GM18505 (cell line): ENCODE data around the gene ABHD18.
"Not testable (repeated sequence)": the region's sequence is repeated elsewhere in the genome, so short reads cannot be mapped to it uniquely, and the experiment has no call there.

Source experiments
- ATAC-seq: cut with Tn5 transposase; IDR thresholded peaks from one replicate; pipeline ENCODE4 v1.9.1; 2021; ENCODE audit not compliant: unreplicated experiment
- POLR2A ChIP-seq: IDR thresholded peaks from 4 replicates; pipeline ENCODE4 v1.6.1; 2011; ENCODE audit warnings: borderline replicate concordance; ENCODE audit not compliant: insufficient read depth, insufficient read length; ENCODE audit errors: extremely low read depth

ABHD18 gene

DNA sequence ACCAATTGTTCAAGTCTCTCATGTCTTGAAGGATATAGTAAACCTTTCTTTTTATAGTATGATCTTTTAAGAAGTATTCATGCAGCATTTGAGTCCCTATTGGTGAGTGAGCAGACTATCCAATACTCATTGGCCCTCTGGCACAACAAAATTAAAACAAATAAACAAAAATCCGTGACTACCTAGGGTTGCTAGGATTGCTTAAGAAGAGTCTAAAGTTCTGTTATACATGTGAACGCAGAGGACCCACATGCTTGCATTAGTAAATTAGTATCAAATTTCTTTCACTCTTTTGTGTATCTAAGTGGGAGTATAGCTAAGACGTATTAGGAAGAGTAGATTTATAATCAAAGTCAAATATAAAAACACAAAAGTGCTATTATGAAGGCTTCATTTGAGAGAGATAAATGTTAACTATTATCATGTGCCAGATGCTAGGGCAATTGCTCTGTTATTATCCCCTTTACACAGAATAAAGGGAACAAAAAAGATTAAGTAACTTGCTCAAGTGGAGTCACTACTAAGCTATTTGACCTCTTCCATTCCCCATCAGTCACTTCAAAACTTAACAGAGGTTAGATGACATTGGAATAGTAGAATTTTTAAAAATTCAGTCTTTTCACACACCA lies 66.7 kb downstream of the ABHD18 start:
- TF ChIP-seq POLR2A: no peak
- ATAC-seq: no peak

DNA sequence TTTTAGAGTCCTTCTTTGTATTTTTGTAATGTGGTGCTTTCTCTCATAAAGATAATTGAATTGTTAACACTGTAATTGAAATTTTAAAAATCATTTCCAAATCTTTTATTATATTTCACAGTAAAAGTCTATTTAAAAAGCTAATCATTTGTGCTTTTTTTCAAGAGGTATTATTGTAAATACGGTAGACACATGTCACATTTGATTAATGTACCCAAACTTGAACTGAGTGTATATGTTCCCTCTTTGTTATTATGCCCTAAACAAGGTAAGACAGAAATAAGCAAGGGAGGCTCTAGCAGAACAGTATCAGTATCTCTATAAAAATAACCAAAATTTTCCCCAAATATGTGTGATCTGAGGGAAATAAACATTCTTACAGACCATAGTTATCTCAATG lies 74.4 kb downstream of the ABHD18 start:
- TF ChIP-seq POLR2A: no peak
- ATAC-seq: no peak

DNA sequence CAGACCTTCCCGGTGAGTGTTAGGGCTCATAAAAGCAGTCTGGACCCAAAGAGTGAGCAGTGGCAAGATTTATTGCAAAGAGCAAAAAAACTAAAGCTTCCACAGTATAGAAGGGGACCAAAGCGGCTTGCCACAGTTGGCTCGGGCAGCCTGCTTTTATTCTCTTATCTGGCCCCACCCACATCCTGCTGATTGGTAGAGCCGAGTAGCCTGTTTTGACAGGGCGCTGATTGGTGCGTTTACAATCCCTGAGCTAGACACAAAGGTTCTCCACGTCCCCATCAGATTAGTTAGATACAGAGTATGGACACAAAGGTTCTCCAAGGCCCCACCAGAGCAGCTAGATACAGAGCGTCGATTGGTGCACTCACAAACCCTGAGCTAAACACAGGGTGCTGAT lies 81.8 kb downstream of the ABHD18 start:
- ATAC-seq: not testable (repeated sequence)

GRCh38 chr4:128047514-128047913 lies 82.3 kb downstream of the ABHD18 start:
- not testable (repeated sequence) for ATAC-seq

- ATAC-seq: not testable (repeated sequence)
Measured at GRCh38 chr4:128051229-128051628, 86.0 kb downstream of the ABHD18 start.

DNA sequence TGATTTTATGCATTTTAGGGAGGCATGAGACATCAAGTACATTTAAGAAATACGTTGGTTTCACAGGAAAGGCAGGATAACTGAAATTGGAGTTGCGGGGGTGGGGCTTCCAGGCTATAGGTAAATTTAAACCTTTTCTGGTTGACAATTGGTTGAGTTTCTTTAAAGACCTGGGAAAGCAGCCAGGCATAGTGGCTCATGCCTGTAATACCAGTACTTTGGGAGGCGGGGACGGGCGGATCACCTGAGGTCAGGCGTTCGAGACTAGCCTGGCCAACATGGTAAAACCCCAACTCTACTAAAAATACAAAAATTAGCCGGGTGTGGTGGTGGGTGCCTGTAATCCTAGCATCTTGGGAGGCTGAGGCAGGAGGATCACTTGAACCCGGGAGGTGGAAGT lies 89.7 kb downstream of the ABHD18 start:
- not testable (repeated sequence) for ATAC-seq

DNA sequence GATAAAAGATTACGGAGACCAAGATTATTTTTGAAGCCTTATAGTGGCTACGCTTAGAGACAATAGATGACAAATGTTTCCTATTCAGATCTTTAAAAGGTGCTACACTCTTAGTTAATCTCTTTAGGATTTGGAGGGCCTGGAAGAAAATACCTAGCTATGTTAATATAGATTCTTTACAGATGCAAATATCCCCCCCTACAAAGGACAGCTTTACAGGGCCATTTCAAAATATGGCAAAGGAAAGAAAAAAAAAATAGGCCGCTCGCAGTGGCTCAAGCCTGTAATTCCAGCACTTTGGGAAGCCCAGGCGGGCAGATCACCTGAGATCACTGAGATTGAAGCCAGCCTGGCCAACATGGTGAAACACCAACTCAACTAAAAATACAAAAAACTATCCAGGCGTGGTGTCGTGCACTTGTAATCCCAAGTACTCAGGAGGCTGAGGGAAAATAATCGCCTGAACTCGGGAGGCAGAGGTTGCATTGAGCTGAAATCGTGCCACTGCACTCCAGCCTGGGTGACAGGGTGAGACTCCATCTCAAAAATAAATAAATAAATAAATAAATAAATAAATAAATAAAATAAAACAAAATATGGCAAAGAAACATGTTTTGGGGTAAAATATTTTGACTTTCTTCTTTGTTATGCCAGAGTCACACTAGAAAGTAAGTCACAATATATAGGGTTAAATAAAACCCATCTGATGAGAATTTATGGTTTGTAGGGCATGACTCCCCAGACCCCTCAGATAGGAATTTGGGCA lies 90.4 kb downstream of the ABHD18 start:
- ATAC-seq: not testable (repeated sequence)

GRCh38 chr4:128056396-128056795 lies 91.2 kb downstream of the ABHD18 start:
- ATAC-seq: no peak
- TF ChIP-seq POLR2A: no peak

- no peak for TF ChIP-seq POLR2A
- no peak for ATAC-seq
Measured at GRCh38 chr4:128060121-128060698, 95.0 kb downstream of the ABHD18 start.

DNA sequence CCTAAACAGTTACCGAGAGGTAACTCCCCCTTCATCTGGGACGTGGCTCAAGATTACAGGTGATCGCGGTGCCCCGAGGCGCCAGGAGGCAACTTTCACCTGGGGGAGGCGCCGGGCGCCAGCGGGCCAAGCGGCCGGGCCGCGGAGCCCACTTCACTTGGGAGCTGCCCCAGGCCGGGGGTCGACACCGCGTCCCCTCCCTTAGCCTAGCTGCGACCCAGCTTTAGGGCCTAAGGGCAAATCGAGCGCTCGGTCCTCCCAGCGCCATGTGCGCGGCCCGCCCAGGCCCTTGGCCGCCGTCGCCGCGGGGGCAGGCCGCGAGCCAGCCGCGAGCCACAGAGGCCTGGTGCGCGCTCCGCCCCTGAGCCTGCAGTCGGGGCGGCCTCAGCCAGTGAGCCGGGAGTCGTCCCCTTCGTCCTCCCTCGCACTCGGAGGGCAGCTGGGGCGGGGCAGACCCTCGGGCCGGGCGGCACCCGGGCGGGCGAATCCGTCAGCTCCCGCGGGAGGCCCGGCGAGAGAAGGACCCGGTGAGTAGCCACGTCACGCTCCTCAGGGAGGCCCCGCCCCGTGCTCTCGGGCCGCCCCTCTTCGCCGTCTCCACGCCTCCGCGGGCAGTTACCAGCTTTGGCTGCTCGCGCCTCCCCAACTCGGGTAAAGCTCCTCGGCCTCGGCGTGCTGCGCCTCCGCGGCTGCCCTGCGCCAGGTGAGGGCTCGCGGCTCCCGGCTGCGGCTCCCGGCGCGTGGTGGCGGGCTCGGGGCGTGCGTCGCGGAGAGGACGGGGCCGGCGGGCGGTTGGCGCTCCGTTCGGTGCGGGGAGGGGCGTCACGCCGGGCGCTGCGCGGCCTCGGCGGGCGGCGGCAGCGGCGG lies 95.7 kb downstream of the ABHD18 start, which contains the start of gene LARP1B:
Gene LARP1B (plus strand): TSS at position 614 of the 867 bp plus-strand sequence. CDS start 13,640 bp downstream, outside the sequence.
- peak; percentile 86 for ATAC-seq
- peak; percentile 91 for TF ChIP-seq POLR2A

GRCh38 chr4:128061566-128062536 lies 96.6 kb downstream of the ABHD18 start:
- no peak for TF ChIP-seq POLR2A
- peak; percentile 38 for ATAC-seq

DNA sequence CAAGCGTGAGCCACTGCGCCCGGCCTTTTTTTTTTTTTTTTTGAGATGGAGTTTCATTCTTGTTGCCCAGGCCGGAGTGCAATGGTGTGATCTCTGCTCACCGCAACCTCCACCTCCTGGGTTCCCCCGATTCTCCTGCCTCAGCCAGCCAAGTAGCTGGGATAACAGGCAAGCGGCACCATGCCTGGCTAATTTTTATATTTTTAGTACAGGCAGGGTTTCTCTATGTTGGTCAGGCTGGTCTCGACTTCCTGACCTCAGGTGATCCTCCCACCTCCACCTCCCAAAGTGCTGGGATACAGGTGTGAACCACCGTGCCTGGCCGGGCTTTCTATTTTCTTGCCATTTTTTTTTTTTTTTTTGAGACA lies 101.2 kb downstream of the ABHD18 start:
- ATAC-seq: not testable (repeated sequence)

DNA sequence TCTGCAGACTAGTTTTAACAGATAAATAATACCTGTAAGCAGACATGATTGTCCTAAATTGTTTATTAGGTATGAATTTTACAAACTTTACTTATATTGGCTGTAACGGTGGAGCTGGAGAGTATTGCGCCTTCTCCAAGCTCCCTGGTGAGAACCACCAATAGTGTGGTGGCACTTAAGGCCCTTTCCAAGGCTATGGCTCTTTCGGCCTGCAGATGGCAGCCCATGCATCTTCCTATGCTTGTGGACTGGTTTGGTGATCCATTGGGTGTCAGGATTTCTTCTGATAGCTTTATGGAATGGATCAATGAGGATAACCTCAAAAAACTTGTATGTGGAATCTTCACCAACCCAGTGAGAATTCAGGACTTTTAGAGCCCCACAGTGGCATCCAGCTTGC lies 103.7 kb downstream of the ABHD18 start:
- TF ChIP-seq POLR2A: no peak
- no peak for ATAC-seq
